HL-60 (cell line): ENCODE data around the gene GPD2.

Experiments
- CTCF ChIP-seq: IDR thresholded peaks from one replicate; pipeline ENCODE4 v1.5.1; 2011; ENCODE audit warnings: low read length, control low read depth, inconsistent platforms; ENCODE audit not compliant: insufficient read depth
- POLR2AphosphoS5 ChIP-seq: IDR thresholded peaks from 2 replicates; pipeline ENCODE4 v1.6.1; 2012; ENCODE audit warnings: low read depth
- REST ChIP-seq: IDR thresholded peaks from 2 replicates; pipeline ENCODE4 v1.6.1; 2012; ENCODE audit warnings: low read depth; ENCODE audit not compliant: insufficient replicate concordance
- SPI1 ChIP-seq: IDR thresholded peaks from 2 replicates; pipeline ENCODE4 v1.6.1; 2012; ENCODE audit warnings: low read depth, mild to moderate bottlenecking, borderline replicate concordance

- TF ChIP-seq CTCF (no peak), REST (no peak), SPI1 (no peak), POLR2AphosphoS5 (no peak)
Measured at GRCh38 chr2:156421851-156422250, 14.3 kb upstream of the GPD2 start.
